Naive thymus-derived CD4-positive, alpha-beta T cell (primary cell): ENCODE results near the gene PRKAG2. TPM values are rescaled to one million over a fixed set of nuclear protein-coding genes. Genes with fewer than 3 reads are reported as not detected.

Experiments used
- ATAC-seq: fragments of 150-1000 bp; cut with Tn5 transposase; 2 replicates; pipeline ENCODE4 v1.10.0; 2021; ENCODE audit warnings: mild to moderate bottlenecking, moderate library complexity
- CTCF ChIA-PET: fragments of 350-600 bp; sonication (Branson Sonifier 250); formaldehyde crosslinking; loops from one replicate; lab custom pipeline; 2021; ENCODE audit warnings: antibody characterized with exemption; lab: Charles Lee
- POLR2A ChIA-PET: fragments of 350-600 bp; sonication (Branson Sonifier 250); formaldehyde crosslinking; loops from one replicate; lab custom pipeline; 2021; ENCODE audit warnings: antibody characterized with exemption, inconsistent platforms; lab: Charles Lee
- DNase-seq, 9 donors: peaks; one replicate each; pipeline versions ENCODE4 v3.0.0 to v3.0.0-alpha.2; 2020 to 2022; ENCODE audit warnings: mixed read lengths in 1 of 9
- H3K27ac ChIP-seq: one replicate; pipeline ENCODE4 v1.7.0; 2013; ENCODE audit warnings: mild to moderate bottlenecking, low read depth, low read length, moderate library complexity
- H3K27me3 ChIP-seq, 2 donors: one replicate each; pipeline ENCODE4 v1.7.0; 2013; ENCODE audit warnings: low read length in 2 of 2, mild to moderate bottlenecking in 2 of 2, moderate library complexity in 2 of 2; ENCODE audit not compliant: control insufficient read depth in 2 of 2, insufficient read depth in 2 of 2
- H3K36me3 ChIP-seq, 3 experiments: 1 replicate in 2 of 3; 2 replicates in 1 of 3; pipeline ENCODE4 v1.7.0; 2013; ENCODE audit warnings: low read length in 3 of 3, mild to moderate bottlenecking in 3 of 3, moderate library complexity in 1 of 3; ENCODE audit not compliant: insufficient read depth in 3 of 3, control insufficient read depth in 2 of 3
- H3K4me1 ChIP-seq, 2 donors: one replicate each; pipeline ENCODE4 v1.7.0; 2013; ENCODE audit warnings: low read length in 2 of 2, mild to moderate bottlenecking in 2 of 2, moderate library complexity in 1 of 2; ENCODE audit not compliant: control insufficient read depth in 2 of 2, insufficient read depth in 2 of 2
- H3K4me3 ChIP-seq: 2 replicates; pipeline ENCODE4 v1.7.0; 2013; ENCODE audit warnings: mild to moderate bottlenecking, low read length
- H3K9me3 ChIP-seq, 3 experiments: 1 replicate in 2 of 3; 2 replicates in 1 of 3; pipeline ENCODE4 v1.7.0; 2013; ENCODE audit warnings: low read length in 3 of 3; ENCODE audit not compliant: control insufficient read depth in 2 of 3
- H3K27ac Mint-ChIP-seq, 9 donors: one replicate each; pipeline ENCODE4 v1.8.0; 2020 to 2022; ENCODE audit warnings: mixed read lengths in 9 of 9, mild to moderate bottlenecking in 8 of 9, moderate library complexity in 5 of 9, inconsistent platforms in 2 of 9
- H3K27me3 Mint-ChIP-seq, 5 donors: one replicate each; pipeline ENCODE4 v1.8.0; 2021 to 2022; ENCODE audit warnings: mixed read lengths in 5 of 5, mild to moderate bottlenecking in 1 of 5
- H3K36me3 Mint-ChIP-seq, 5 donors: one replicate each; pipeline ENCODE4 v1.8.0; 2020 to 2022; ENCODE audit warnings: mixed read lengths in 5 of 5, mild to moderate bottlenecking in 3 of 5, inconsistent platforms in 1 of 5
- H3K4me1 Mint-ChIP-seq, 7 donors: one replicate each; pipeline ENCODE4 v1.8.0; 2020 to 2022; ENCODE audit warnings: mixed read lengths in 7 of 7, mild to moderate bottlenecking in 3 of 7, inconsistent platforms in 1 of 7
- H3K4me3 Mint-ChIP-seq, 10 donors: one replicate each; pipeline ENCODE4 v1.8.0; 2020 to 2022; ENCODE audit warnings: mild to moderate bottlenecking in 10 of 10, mixed read lengths in 10 of 10, moderate library complexity in 6 of 10, inconsistent platforms in 2 of 10
- H3K9me3 Mint-ChIP-seq, 11 donors: one replicate each; pipeline ENCODE4 v1.8.0; 2020 to 2022; ENCODE audit warnings: mixed read lengths in 11 of 11, mild to moderate bottlenecking in 4 of 11, inconsistent platforms in 1 of 11, moderate library complexity in 1 of 11
- intact Hi-C, 2 donors: fragments of 100-400 bp; cut with micrococcal nuclease; formaldehyde crosslinking; loops; one replicate each; pipeline ENCODE4 v1.15.1; 2023
- polyA plus RNA-seq, 2 donors: library from polyadenylated mRNA; unstranded; fragments of 300-500 nt; fragmentation: Illumina TruSeq; gene quantifications; one replicate each; pipeline ENCODE4 v1.2.3, GENCODE V29; 2021
- total RNA-seq, 6 experiments: library from RNA in 5 of 6; stranded (reverse) in 5 of 6; gene quantifications; 1 replicate in 5 of 6; 2 replicates in 1 of 6; pipeline ENCODE4 v1.2.3 and lab custom pipeline; 2021 to 2026

The PRKAG2 gene
- total and polyA plus RNA-seq, 7 experiments from 2014 or later, result 15.0 to 74.4 (median 55.7) TPM

DNA sequence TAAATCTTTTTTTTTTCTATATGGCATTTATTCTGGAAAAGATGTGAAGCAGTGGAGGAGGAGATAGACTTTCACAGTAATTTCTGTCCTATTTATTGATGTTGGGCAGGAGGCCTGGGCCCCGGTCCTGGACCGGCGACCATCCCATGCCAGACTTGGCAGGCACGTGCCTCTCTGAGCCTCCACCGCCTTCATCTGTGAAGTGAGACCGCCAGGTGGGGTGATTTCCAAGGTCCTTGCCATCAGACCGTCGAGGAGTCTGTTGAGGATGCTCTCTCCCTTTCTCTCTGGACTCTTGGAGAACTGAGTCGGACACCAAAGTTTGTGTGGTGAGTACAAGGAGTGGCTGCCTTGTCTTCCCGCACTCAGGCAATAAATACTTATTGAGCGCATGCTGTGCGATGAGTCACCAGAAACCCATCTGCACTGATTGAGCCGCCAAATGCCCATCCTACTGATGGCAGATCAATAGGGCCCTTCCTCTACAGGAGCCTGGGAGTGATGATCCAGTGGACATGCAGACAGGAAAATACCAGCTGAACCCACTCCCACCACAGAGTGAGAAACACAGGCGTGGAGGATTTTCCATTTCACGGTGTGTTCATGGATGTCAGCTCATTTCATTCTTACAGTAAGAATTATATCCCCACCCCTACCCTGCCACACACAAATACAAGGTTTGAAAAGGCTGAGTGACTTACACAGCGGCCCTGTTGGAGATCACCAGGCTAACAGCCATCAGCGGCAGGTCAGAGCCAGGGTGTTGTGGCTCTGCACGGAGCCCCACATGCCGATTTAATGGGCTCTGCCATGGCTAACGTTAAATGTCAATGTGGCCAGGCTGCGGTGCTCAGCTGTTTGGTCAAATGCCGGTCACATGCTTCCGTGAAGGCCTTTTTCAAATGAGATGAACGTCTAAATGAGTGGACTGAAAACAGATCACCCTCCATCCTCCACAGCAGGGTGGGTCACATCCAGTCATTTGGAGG is 11.5 kb upstream of the PRKAG2 start:
- ChIA-PET POLR2A (no interaction called here), CTCF (no interaction called here)
- Mint-ChIP-seq H3K4me1 (peaks cover 0 to 2% (median 0%) of the 10 kb centered on the region in 7 donors), H3K4me3 (no peak overlapping the region), H3K36me3 (no peaks in the 10 kb centered on the region), H3K9me3 (no peaks in the 10 kb centered on the region), H3K27me3 (peaks cover 6 to 24% (median 11%) of the 10 kb centered on the region in 5 donors), H3K27ac (no peak overlapping the region)
- no peaks in the 10 kb centered on the region for H3K9me3 ChIP-seq
- no peak for DNase-seq
- intact Hi-C loops, result no loop called here
- peaks cover 0 to 2% of the 10 kb centered on the region in 2 donors for H3K27me3 ChIP-seq
- no peak overlapping the region for H3K4me3 ChIP-seq
- H3K36me3 ChIP-seq, result no peaks in the 10 kb centered on the region
- H3K27ac ChIP-seq, result no peak overlapping the region
- no peak for ATAC-seq
- no peaks in the 10 kb centered on the region for H3K4me1 ChIP-seq

GRCh38 chr7:151886783-151887182 is 9.9 kb upstream of the PRKAG2 start:
- H3K27me3 Mint-ChIP-seq, result peaks cover 6 to 31% (median 11%) of the 10 kb centered on the region in 5 donors
- Histone ChIP-seq H3K9me3 (no peaks in the 10 kb centered on the region), H3K36me3 (no peaks in the 10 kb centered on the region), H3K27me3 (peaks cover 0 to 2% of the 10 kb centered on the region in 2 donors), H3K4me3 (no peak overlapping the region), H3K27ac (no peak overlapping the region), H3K4me1 (no peaks in the 10 kb centered on the region)
- H3K27ac Mint-ChIP-seq, result no peak overlapping the region
- ATAC-seq (no peak), DNase-seq (no peak)
- H3K4me3 Mint-ChIP-seq, result no peak overlapping the region
- intact Hi-C loops, result no loop called here
- H3K36me3 Mint-ChIP-seq, result no peaks in the 10 kb centered on the region
- CTCF ChIA-PET, result no interaction called here
- no peaks in the 10 kb centered on the region for H3K9me3 Mint-ChIP-seq
- POLR2A ChIA-PET, result no interaction called here
- peaks cover 0 to 2% (median 0%) of the 10 kb centered on the region in 7 donors for H3K4me1 Mint-ChIP-seq

DNA sequence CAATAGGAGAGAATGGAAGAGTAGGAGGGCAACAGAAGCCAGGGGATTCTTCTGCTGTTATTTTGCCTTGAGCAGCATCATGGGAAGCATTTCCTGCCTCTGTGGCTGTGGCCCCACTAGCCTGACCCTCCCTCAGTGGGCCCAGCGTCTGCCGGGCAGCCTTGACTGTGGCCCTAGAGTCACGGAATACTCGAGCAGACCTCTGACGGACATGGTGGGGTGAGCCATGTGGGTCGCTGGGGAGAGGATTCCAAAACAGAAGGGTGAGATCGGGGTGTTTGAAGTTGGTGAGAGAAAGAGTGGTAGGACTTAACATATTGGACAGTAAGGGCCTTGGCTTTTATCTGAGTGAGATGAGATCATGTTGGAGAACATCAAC is 8.3 kb upstream of the PRKAG2 start:
- ChIA-PET POLR2A (no interaction called here), CTCF (interaction anchor here (0.5 kb wide), 1 partner anchor 49 kb away, joined by 5 read pairs; no protein-coding TSS in a partner anchor)
- H3K27me3 Mint-ChIP-seq, result peaks cover 0 to 28% (median 6%) of the 10 kb centered on the region in 5 donors
- DNase-seq (no peak), ATAC-seq (no peak)
- Histone ChIP-seq H3K27ac (no peak overlapping the region), H3K27me3 (no peaks in the 10 kb centered on the region), H3K4me3 (no peak overlapping the region), H3K9me3 (no peaks in the 10 kb centered on the region), H3K36me3 (no peaks in the 10 kb centered on the region), H3K4me1 (no peaks in the 10 kb centered on the region)
- intact Hi-C loops, result no loop called here
- H3K4me1 Mint-ChIP-seq, result no peaks in the 10 kb centered on the region
- no peak overlapping the region for H3K27ac Mint-ChIP-seq
- no peak overlapping the region for H3K4me3 Mint-ChIP-seq
- H3K36me3 Mint-ChIP-seq, result no peaks in the 10 kb centered on the region
- no peaks in the 10 kb centered on the region for H3K9me3 Mint-ChIP-seq

DNA sequence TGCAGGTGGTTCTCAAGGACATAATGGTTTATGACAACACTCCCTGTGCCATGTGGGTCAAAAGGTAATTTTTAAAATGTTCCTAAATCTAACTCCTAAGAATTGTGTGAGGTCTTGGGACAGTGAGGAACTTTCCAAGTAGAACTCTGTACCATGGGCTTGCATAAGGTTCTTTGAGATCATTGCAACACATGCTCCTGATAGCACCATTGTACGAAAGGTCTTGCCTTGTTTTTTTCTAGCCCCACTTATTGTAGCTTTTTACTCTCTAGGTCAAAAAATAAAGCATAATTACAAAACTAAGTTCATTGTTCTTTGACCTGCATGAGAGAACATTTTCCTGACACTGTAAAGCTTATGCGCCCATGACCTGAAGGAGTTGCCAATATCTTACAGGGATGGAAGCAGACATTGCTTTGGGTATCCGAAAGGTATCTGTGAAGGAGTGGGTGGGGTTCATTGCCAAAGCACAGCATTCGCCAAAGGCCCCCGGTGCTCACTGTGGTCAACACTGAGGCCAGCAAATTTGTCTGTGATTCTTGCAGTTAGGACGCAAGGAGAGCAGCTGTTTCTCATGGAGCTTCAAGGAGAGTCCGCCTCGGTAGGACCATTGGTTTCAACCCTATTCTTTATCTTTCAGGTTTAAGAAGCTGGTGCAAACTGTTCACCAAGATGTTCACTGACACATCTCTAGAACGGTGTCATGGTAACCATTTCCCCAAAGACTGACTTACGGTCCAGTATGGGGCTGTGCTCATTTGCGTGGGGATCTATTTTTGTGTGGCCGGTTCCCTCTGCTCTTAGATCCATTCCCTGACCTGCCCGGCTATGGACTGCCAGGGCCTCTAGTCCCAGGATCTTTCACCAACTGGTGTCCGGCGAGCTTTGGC is 7.6 kb upstream of the PRKAG2 start:
- Mint-ChIP-seq H3K36me3 (no peaks in the 10 kb centered on the region), H3K27ac (no peak overlapping the region), H3K27me3 (peaks cover 0 to 26% (median 6%) of the 10 kb centered on the region in 5 donors), H3K4me1 (no peaks in the 10 kb centered on the region), H3K4me3 (no peak overlapping the region), H3K9me3 (no peaks in the 10 kb centered on the region)
- Histone ChIP-seq H3K36me3 (no peaks in the 10 kb centered on the region), H3K4me1 (no peaks in the 10 kb centered on the region), H3K9me3 (no peaks in the 10 kb centered on the region), H3K27ac (no peak overlapping the region), H3K27me3 (no peaks in the 10 kb centered on the region), H3K4me3 (no peak overlapping the region)
- intact Hi-C loops, result no loop called here
- ATAC-seq, result no peak
- CTCF ChIA-PET, result interaction anchor here (0.5 kb wide), 1 partner anchor 50 kb away, joined by 5 read pairs; no protein-coding TSS in a partner anchor
- POLR2A ChIA-PET, result interaction anchor here (0.6 kb wide), 1 partner anchor 9 kb away, joined by 3 read pairs; no protein-coding TSS in a partner anchor
- DNase-seq, result no peak

DNA sequence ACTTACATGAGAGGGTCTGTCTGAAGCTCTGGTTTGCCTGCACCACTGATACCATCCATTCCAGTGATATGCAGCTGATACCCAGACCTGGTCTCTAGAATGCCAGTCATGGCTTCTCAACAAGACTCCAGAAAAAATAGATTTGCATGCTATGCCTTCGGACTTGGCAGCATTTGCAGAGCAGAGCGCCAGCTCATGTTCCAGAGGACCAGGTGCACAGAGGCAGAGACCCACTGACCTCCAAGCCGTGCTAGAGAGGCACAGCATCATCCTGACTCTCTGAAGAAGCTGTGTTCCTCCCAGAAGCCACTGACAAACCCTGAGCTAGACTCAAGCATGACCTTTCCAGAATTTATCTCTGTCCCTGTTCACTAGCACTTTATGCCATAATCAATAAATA is 6.9 kb upstream of the PRKAG2 start:
- Mint-ChIP-seq H3K4me3 (no peak overlapping the region), H3K9me3 (no peaks in the 10 kb centered on the region)
- POLR2A ChIA-PET, result interaction anchor here (0.6 kb wide), 1 partner anchor 260 kb away, joined by 3 read pairs; no protein-coding TSS in a partner anchor

GRCh38 chr7:151882734-151883133 is 5.8 kb upstream of the PRKAG2 start:
- Mint-ChIP-seq H3K27me3 (peaks cover 0 to 42% (median 6%) of the 10 kb centered on the region in 5 donors), H3K4me3 (no peak overlapping the region), H3K36me3 (no peaks in the 10 kb centered on the region), H3K4me1 (peaks cover 0 to 14% (median under 1%) of the 10 kb centered on the region in 7 donors), H3K9me3 (no peaks in the 10 kb centered on the region), H3K27ac (peak overlapping the region in 1 of 9 donors; percentile 2)
- no peak overlapping the region for H3K4me3 ChIP-seq
- peaks cover 0 to 10% of the 10 kb centered on the region in 2 donors for H3K4me1 ChIP-seq
- H3K9me3 ChIP-seq, result no peaks in the 10 kb centered on the region
- ChIA-PET CTCF (no interaction called here), POLR2A (interaction anchor here (1.1 kb wide), 1 partner anchor 240 kb away, joined by 3 read pairs; no protein-coding TSS in a partner anchor)
- DNase-seq, result no peak
- no peaks in the 10 kb centered on the region for H3K36me3 ChIP-seq
- no peak for ATAC-seq
- H3K27ac ChIP-seq, result no peak overlapping the region
- H3K27me3 ChIP-seq, result no peaks in the 10 kb centered on the region
- intact Hi-C loops, result no loop called here

More for the DNA sequence above, 6.9 kb upstream of the PRKAG2 start:
- CTCF ChIA-PET, result no interaction called here
- Mint-ChIP-seq H3K4me1 (peaks cover 0 to 5% (median 0%) of the 10 kb centered on the region in 7 donors), H3K27me3 (peaks cover 0 to 33% (median 6%) of the 10 kb centered on the region in 5 donors), H3K36me3 (no peaks in the 10 kb centered on the region), H3K27ac (no peak overlapping the region)
- Histone ChIP-seq H3K36me3 (no peaks in the 10 kb centered on the region), H3K27me3 (no peaks in the 10 kb centered on the region), H3K4me1 (no peaks in the 10 kb centered on the region), H3K27ac (no peak overlapping the region), H3K9me3 (no peaks in the 10 kb centered on the region), H3K4me3 (no peak overlapping the region)
- intact Hi-C loops, result no loop called here
- DNase-seq (no peak), ATAC-seq (no peak)
